Tibial artery (tissue), 4 donors: ENCODE results near the gene ZNF207.

Experiments used
- DNase-seq, 2 donors: peaks; one replicate each; pipeline ENCODE4 v3.0.0-alpha.2; 2019
- H3K27ac ChIP-seq, 2 donors: fragments of 200-600 bp; sonication (generic) in 1 of 2; 1 replicate in 1 of 2; 2 replicates in 1 of 2; pipeline ENCODE4 v1.5.1; 2018 to 2019; ENCODE audit warnings: mild to moderate bottlenecking in 1 of 2
- H3K27me3 ChIP-seq, 2 donors: fragments of 200-600 bp; sonication (generic) in 1 of 2; one replicate each; pipeline versions ENCODE4 v1.5.1 to v1.6.0; 2016 to 2019
- H3K36me3 ChIP-seq, 3 donors: fragments of 200-600 bp; sonication (generic) in 2 of 3; one replicate each; pipeline ENCODE4 v1.5.1; 2016 to 2019; ENCODE audit warnings: mild to moderate bottlenecking in 2 of 3
- H3K4me1 ChIP-seq, 4 donors: fragments of 200-600 bp; sonication (generic) in 2 of 4; 1 replicate in 3 of 4; 2 replicates in 1 of 4; pipeline ENCODE4 v1.5.1; 2016 to 2019
- H3K4me3 ChIP-seq, 2 donors: fragments of 200-600 bp; sonication (generic) in 1 of 2; 1 replicate in 1 of 2; 2 replicates in 1 of 2; pipeline ENCODE4 v1.5.1; 2018 to 2019; ENCODE audit warnings: mild to moderate bottlenecking in 2 of 2
- H3K9me3 ChIP-seq, 3 donors: fragments of 200-600 bp; sonication (generic) in 1 of 3; one replicate each; pipeline ENCODE4 v1.5.1; 2016 to 2019
- CTCF ChIP-seq, 2 experiments: fragments of 200-600 bp in 1 of 2; fragments of 450-650 bp in 1 of 2; IDR thresholded peaks; one replicate each; pipeline ENCODE4 v1.5.1; 2017 to 2019; ENCODE audit warnings: antibody characterized with exemption in 2 of 2, mild to moderate bottlenecking in 1 of 2, moderate library complexity in 1 of 2
- intact Hi-C: fragments of 100-400 bp; cut with DNase I; formaldehyde crosslinking; loops from one replicate; pipeline ENCODE4 v1.15.0; 2023; ENCODE audit warnings: low total_unique reads

Gene ZNF207

DNA sequence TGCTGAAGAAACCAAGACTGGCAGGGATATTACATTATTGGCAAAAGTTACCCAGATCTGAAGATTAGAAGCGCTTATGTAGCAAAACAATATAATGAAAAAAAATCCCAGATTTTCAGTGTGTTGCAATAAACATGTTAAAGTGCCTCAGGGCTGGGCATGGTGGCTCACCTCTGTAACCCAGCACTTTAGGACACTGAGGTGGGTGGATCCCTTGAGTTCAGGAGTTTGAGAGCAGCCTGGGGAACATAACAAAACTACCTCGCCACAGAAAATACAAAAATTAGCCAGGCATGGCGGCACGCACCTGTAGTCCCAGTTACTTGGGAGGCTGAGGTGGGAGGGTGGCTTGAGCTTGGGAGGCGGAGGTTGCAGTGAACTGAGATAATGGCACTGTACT is 6.8 kb downstream of the ZNF207 start:
- DNase-seq, result no peak
- no peak overlapping the region for H3K27ac ChIP-seq
- no peaks in the 10 kb centered on the region for H3K27me3 ChIP-seq
- peaks cover 0 to 62% (median 52%) of the 10 kb centered on the region in 4 donors for H3K4me1 ChIP-seq
- TF ChIP-seq CTCF (IDR thresholded peaks at IDR 0.05), result no peak
- no peaks in the 10 kb centered on the region for H3K9me3 ChIP-seq
- H3K36me3 ChIP-seq, result peaks cover 58 to 79% (median 64%) of the 10 kb centered on the region in 3 donors
- intact Hi-C loops, result no loop called here
- no peak overlapping the region for H3K4me3 ChIP-seq

DNA sequence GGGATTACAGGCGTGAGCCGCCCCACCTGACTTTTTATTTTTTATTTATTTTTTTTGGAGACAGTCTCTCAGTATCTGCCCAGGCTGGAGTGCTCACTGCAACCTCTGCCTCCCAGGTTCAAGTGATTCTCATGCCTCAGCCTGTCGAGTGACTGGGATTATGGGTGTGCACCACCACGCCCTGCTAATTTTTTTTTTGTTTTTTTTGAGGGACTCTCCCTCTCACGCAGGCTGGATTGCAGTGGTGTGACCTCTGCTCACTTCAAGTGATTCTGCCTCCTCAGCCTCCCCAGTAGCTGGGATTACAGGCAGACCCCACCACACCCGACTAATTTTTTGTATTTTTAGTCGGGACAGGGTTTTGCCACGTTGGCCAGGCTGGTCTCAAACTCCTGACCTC is 7.7 kb downstream of the ZNF207 start:
- Histone ChIP-seq H3K27ac (no peak overlapping the region), H3K27me3 (no peaks in the 10 kb centered on the region), H3K4me3 (no peak overlapping the region), H3K9me3 (no peaks in the 10 kb centered on the region), H3K36me3 (peaks cover 64 to 86% (median 66%) of the 10 kb centered on the region in 3 donors), H3K4me1 (peaks cover 0 to 54% (median 44%) of the 10 kb centered on the region in 4 donors)
- intact Hi-C loops, result no loop called here
- TF ChIP-seq CTCF (IDR thresholded peaks at IDR 0.05), result no peak
- DNase-seq, result no peak

DNA sequence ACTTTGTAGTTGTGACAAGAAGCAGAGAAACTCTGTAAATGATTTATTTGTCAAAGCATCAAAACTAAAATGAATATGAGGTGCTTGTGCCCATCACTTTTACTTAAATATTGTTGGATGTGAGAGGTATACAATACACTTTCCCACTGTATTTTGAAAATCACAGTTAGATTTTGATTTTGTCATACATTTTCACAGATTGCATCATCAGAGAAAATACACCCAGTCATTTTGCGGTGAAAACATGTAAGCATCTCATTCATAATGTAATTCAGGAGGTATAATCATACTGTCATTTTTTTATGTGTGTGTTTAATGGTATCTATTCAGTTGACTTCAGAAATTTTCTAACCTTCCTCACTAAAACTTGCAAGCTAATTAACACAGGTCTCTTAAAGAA is 11.3 kb downstream of the ZNF207 start:
- intact Hi-C loops, result no loop called here
- Histone ChIP-seq H3K36me3 (peaks cover 74 to 91% (median 79%) of the 10 kb centered on the region in 3 donors), H3K4me3 (no peak overlapping the region), H3K4me1 (peaks cover 0 to 17% (median 10%) of the 10 kb centered on the region in 4 donors), H3K9me3 (no peaks in the 10 kb centered on the region), H3K27ac (no peak overlapping the region), H3K27me3 (no peaks in the 10 kb centered on the region)
- TF ChIP-seq CTCF (IDR thresholded peaks at IDR 0.05), result no peak
- no peak for DNase-seq

DNA sequence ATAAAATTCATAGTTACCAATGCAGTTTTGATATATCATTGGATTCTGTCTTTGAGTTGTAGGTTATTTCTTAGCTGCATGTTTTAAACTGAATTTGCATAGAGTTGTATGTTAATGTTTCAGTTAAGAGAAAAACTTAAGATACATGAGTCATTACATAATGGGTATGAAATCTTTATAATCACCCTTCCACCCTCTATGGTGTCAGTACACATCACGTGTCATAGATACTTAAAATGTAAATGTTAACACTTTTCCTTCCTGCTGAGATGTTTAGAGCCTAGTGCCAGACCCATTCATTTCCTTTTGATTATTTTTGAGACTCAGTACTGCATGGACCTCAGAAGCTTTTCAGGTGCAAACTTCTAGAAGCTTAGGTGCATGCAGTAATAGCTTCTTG is 20.5 kb downstream of the ZNF207 start:
- Histone ChIP-seq H3K27ac (no peak overlapping the region), H3K27me3 (no peaks in the 10 kb centered on the region), H3K4me1 (no peaks in the 10 kb centered on the region), H3K36me3 (peaks cover 84 to 94% (median 91%) of the 10 kb centered on the region in 3 donors), H3K4me3 (no peak overlapping the region), H3K9me3 (no peaks in the 10 kb centered on the region)
- intact Hi-C loops, result no loop called here
- no peak for DNase-seq
- no peak for TF ChIP-seq CTCF (IDR thresholded peaks at IDR 0.05)

- Histone ChIP-seq H3K27me3 (no peaks in the 10 kb centered on the region), H3K27ac (no peak overlapping the region), H3K36me3 (peaks cover 33 to 48% (median 45%) of the 10 kb centered on the region in 3 donors), H3K4me1 (no peaks in the 10 kb centered on the region), H3K4me3 (no peak overlapping the region), H3K9me3 (no peaks in the 10 kb centered on the region)
- no peak for DNase-seq
- intact Hi-C loops, result no loop called here
- no peak for TF ChIP-seq CTCF (IDR thresholded peaks at IDR 0.05)
Measured at GRCh38 chr17:32382526-32383223, 32.7 kb downstream of the ZNF207 start.
